Measurements from ENCODE around the gene PPP2R5A. TPM values are rescaled to one million over a fixed set of nuclear protein-coding genes. Genes with fewer than 3 reads are reported as not detected.
A peak's percentile ranks its signal among the peaks of the same experiment; 100 is the strongest.

Gene PPP2R5A
- total RNA-seq, 6 donors from 2014 or later = 71.2 to 130 (median 88.5) TPM

DNA sequence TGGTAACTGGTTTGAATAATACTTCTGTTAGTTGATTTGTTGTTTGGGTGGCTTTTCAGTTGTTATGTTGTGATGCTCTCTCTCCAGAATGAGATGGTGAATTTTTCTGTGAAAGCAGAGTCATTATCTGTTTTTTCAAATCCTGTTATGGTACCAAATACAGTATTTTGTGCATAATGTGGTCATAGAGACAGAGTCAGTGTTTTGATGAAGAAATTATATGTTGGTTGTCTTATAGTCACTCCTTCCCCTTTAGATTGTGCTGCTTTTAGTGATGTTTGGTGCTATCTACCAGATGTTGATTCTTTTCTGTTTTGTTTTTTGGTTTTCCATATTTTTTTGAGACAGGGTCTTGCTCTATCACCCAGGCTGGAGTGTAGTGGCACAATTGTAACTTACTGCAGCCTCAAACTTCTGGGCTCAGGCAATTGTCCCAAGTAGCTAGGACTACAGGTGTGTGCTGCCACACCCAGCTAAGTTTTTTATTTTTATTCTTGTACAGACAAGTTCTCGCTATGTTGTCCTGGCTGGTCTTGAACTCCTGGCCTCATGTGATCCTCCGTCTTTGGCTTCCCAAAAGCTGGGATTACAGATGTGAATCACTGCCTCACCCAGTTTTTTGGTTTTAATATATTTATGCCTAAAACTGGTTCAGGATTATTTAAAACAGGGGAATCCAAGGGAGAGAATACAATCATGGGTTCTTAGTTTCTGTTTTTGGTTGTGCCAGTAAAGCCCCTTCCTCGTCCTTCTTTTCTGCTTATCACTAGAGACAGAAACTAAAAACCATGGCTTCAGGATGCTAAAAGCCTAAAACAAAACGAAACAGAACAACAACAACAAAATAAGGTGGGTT, 7.3 kb downstream of the PPP2R5A start:
- H3K36me3 ChIP-seq = no peaks in the 10 kb centered on the region
- H3K27ac ChIP-seq = peak overlapping the region in 2 of 4 donors; percentile 5 to 36
- DNase-seq = no peak
- H3K9me3 ChIP-seq = no peaks in the 10 kb centered on the region
- ATAC-seq (ENCODE audit: low FRiP score in 2 of 2) = no peak
- H3K4me3 ChIP-seq = no peak overlapping the region
- no peaks in the 10 kb centered on the region for H3K27me3 ChIP-seq
- TF ChIP-seq EP300 (IDR thresholded peaks at IDR 0.05) (no peak), POLR2AphosphoS5 (IDR thresholded peaks at IDR 0.05) (no peak), POLR2A (IDR thresholded peaks at IDR 0.05) (no peak)
- TF ChIP-seq, protein P1, sequence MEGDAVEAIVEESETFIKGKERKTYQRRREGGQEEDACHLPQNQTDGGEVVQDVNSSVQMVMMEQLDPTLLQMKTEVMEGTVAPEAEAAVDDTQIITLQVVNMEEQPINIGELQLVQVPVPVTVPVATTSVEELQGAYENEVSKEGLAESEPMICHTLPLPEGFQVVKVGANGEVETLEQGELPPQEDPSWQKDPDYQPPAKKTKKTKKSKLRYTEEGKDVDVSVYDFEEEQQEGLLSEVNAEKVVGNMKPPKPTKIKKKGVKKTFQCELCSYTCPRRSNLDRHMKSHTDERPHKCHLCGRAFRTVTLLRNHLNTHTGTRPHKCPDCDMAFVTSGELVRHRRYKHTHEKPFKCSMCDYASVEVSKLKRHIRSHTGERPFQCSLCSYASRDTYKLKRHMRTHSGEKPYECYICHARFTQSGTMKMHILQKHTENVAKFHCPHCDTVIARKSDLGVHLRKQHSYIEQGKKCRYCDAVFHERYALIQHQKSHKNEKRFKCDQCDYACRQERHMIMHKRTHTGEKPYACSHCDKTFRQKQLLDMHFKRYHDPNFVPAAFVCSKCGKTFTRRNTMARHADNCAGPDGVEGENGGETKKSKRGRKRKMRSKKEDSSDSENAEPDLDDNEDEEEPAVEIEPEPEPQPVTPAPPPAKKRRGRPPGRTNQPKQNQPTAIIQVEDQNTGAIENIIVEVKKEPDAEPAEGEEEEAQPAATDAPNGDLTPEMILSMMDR (IDR thresholded peaks at IDR 0.05) = no peak
- peaks cover 54 to 74% (median 61%) of the 10 kb centered on the region in 4 donors for H3K4me1 ChIP-seq
- 53 to 55% methylated on average over 4 of the region's 4 CpGs for WGBS, 2 donors

DNA sequence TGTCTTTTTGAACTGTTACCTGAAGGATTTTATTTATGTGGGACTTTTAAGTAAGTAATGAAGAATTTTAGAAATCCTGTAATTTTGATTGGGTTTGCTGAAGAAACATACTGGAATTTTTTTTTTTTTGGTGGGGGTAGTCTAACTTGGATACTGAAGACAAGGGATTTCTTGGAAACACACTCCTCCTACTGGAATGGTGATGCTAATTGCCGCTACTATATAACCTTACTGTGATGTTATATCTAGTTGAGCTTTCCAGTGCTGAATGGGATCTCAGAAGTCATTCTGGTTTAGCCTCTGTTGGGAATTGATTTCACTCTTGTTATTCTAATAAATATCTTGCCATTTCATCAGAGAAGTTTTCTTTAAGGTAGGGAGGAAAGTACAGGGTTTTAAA, 8.4 kb downstream of the PPP2R5A start:
- Histone ChIP-seq H3K9me3 (no peaks in the 10 kb centered on the region), H3K4me3 (no peak overlapping the region), H3K4me1 (peaks cover 46 to 64% (median 53%) of the 10 kb centered on the region in 4 donors), H3K36me3 (no peaks in the 10 kb centered on the region), H3K27me3 (no peaks in the 10 kb centered on the region), H3K27ac (no peak overlapping the region)
- DNase-seq (no peak), ATAC-seq (ENCODE audit: low FRiP score in 2 of 2) (no peak)
- 27 to 57% methylated on average over 1 of the region's 1 CpG for WGBS, 2 donors
- no peak for TF ChIP-seq EP300 (IDR thresholded peaks at IDR 0.05)
- TF ChIP-seq, protein P1 (IDR thresholded peaks at IDR 0.05) = peak in 3 of 6 experiments; percentile 9 to 29 (median 27)

DNA sequence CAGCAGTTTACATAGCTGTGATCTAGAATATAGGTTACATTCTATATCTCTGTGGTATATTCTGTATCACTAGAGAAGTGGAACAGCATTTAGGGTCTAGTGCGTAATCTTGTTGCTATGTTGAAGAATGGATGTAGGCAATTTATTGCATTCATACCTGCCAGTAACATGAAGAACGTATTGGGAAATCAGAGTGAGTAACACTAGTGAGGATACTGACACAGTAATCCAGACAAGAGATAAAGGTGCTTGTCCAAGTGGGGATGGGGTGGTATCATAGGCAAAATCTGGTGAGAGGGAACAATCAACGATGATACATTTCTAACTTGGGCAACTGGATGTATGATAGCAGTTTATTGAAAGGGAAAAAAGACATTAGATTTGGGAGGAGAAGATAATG, 9.8 kb downstream of the PPP2R5A start:
- DNase-seq (no peak), ATAC-seq (ENCODE audit: low FRiP score in 2 of 2) (no peak)
- Histone ChIP-seq H3K36me3 (no peaks in the 10 kb centered on the region), H3K27ac (no peak overlapping the region), H3K4me1 (peaks cover 37 to 54% (median 45%) of the 10 kb centered on the region in 4 donors), H3K4me3 (no peak overlapping the region), H3K9me3 (no peaks in the 10 kb centered on the region), H3K27me3 (no peaks in the 10 kb centered on the region)
- TF ChIP-seq POLR2A (IDR thresholded peaks at IDR 0.05) (no peak), POLR2AphosphoS5 (IDR thresholded peaks at IDR 0.05) (no peak), EP300 (IDR thresholded peaks at IDR 0.05) (no peak)
- TF ChIP-seq, protein P1 (IDR thresholded peaks at IDR 0.05) = no peak
- WGBS, 2 donors = 82 to 85% methylated on average over 3 of the region's 3 CpGs

DNA sequence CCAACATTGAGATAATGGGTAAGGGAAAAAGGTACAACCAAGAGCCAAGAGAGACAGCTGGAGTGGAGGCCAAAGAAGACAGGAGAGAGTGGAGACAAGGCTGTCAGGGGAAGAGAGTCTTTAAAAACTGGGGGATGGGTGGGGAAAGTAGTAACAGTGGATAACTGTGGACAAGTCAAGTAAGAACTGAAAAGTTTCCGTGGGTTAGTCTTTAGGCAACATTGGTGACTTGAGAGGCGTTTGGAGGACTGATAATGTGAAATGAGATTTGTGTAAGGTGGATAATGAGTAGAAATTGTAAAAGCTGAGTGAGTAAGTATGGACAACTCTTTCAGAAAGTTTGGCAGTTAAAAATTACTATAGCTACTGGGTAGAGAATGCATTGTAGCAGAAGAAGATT, 10.4 kb downstream of the PPP2R5A start:
- Histone ChIP-seq H3K4me1 (peaks cover 33 to 48% (median 42%) of the 10 kb centered on the region in 4 donors), H3K27me3 (no peaks in the 10 kb centered on the region), H3K4me3 (no peak overlapping the region), H3K36me3 (no peaks in the 10 kb centered on the region), H3K9me3 (no peaks in the 10 kb centered on the region), H3K27ac (no peak overlapping the region)
- no peak for DNase-seq
- TF ChIP-seq, protein P1 (IDR thresholded peaks at IDR 0.05) = no peak
- TF ChIP-seq EP300 (IDR thresholded peaks at IDR 0.05) = no peak
- no peak for TF ChIP-seq POLR2A (IDR thresholded peaks at IDR 0.05)
- TF ChIP-seq POLR2AphosphoS5 (IDR thresholded peaks at IDR 0.05) = no peak
- ATAC-seq (ENCODE audit: low FRiP score in 2 of 2) = no peak
- WGBS, 2 donors = 63 to 75% methylated on average over 2 of the region's 2 CpGs

DNA sequence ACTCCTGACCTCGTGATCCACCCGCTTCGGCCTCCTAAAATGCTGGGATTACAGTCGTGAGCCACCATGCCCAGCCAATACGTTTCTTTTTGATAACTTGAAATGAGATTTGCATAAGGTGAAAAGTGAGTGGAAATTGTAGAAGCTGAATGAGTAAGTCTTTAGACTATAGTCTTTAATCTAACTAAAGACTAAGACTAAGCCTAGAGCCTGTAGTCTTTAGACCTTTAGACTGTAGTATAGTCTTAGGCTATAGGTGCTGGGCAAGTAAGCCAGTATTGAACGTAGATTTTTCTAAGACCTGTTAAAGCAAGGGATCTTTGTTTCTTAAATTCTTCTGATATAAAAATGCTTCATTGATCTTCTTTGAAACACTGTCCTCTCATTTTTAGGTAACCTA, 12.1 kb downstream of the PPP2R5A start:
- Histone ChIP-seq H3K36me3 (no peaks in the 10 kb centered on the region), H3K4me3 (no peak overlapping the region), H3K27ac (no peak overlapping the region), H3K9me3 (no peaks in the 10 kb centered on the region), H3K27me3 (no peaks in the 10 kb centered on the region), H3K4me1 (peaks cover 26 to 45% (median 32%) of the 10 kb centered on the region in 4 donors)
- 86 to 90% methylated on average over 6 of the region's 6 CpGs for WGBS, 2 donors
- no peak for ATAC-seq (ENCODE audit: low FRiP score in 2 of 2)
- TF ChIP-seq, protein P1 (IDR thresholded peaks at IDR 0.05) = no peak
- TF ChIP-seq POLR2A (IDR thresholded peaks at IDR 0.05) (no peak), POLR2AphosphoS5 (IDR thresholded peaks at IDR 0.05) (no peak), EP300 (IDR thresholded peaks at IDR 0.05) (no peak)
- DNase-seq = no peak

Data from upper lobe of left lung (tissue), 6 donors.